ENCODE results near the gene KLK5.

- no peak for TF ChIP-seq CTCF (IDR thresholded peaks at IDR 0.05; ENCODE audit: low read length)
- no peak for TF ChIP-seq EZH2phosphoT487 (IDR thresholded peaks at IDR 0.05; ENCODE audit: low read length)
- no peak for TF ChIP-seq EZH2 (optimal IDR thresholded peaks at IDR 0.05; ENCODE audit: low read depth, low read length)
These were observed 55.6 kb downstream of the KLK5 start for GRCh38 chr19:50897191-50897607.

All from MM.1S (cell line).